GM19099 (cell line): ENCODE data around the gene TMEFF2.

Experiments
- POLR2A ChIP-seq: IDR thresholded peaks from 3 replicates; pipeline ENCODE4 v1.6.1; 2011; ENCODE audit warnings: low read depth; ENCODE audit not compliant: insufficient read length; ENCODE audit errors: extremely low read depth

TMEFF2 gene

DNA sequence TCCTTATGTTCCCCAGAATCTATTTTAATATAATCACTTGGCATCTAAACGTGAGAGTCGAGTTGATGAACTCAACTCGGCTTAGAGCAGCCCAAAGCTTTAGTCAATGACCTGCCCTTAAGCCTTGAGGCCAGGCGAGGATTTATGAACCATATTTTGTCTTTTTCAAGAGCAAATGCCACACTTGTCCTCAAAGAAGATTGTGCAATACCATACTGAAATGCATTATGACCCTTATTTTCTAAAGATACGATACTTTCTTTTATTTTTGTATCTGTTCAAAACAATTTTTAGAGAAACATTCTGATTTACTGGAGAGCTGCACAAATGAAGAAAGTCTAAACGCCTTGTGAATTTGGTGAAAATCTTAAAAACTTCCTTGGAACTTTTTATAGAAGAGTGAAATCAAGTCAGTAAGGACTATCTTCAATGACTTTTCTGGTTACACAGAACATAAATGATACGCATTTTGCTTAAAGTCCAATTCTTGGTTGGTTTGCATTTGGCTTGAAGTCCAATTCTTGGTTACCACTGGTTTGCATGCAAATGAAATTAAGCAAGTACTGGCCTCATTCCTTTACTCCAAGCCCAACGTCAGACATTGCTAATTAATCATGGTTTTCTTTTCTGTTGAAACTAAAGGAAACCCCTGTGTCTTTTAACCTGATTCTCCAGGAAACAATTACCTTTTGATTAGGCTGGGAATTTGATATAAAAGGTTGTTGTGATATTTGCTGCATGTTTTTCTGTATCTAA, 242.0 kb downstream of the TMEFF2 start:
- no peak for TF ChIP-seq POLR2A

GRCh38 chr2:191951832-191952231, 242.9 kb downstream of the TMEFF2 start:
- no peak for TF ChIP-seq POLR2A

- TF ChIP-seq POLR2A, result no peak
These were observed 243.4 kb downstream of the TMEFF2 start for GRCh38 chr2:191951376-191951775.

DNA sequence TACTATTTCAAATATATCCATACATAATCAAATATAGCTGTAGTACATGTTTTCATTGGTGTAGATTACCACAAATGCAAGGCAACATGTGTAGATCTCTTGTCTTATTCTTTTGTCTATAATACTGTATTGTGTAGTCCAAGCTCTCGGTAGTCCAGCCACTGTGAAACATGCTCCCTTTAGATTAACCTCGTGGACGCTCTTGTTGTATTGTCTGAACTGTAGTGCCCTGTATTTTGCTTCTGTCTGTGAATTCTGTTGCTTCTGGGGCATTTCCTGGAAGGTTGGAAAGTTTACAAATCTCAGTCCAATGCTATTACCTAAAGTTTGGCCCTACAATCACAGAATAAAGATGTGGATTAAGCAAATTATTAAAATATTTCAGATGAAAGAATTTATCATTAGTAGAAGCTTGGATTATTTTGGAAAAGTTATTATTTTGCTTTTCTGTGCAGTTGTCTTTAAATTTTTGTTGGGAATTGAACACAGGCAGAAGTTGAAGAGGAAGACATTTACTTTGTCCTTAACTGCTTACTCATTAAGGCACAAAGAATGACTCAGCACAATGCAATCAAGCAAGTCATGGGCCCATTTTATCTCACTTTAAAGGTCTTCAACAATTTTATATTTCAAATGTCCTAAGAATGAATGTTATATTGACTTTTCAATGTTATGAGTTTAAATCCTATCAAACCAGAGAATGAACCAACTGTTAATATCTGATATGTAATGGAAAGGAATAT, 244.4 kb downstream of the TMEFF2 start:
- no peak for TF ChIP-seq POLR2A

- TF ChIP-seq POLR2A, result no peak
These were observed 247.5 kb downstream of the TMEFF2 start for GRCh38 chr2:191947235-191947634.

GRCh38 chr2:191946471-191947182, 248.1 kb downstream of the TMEFF2 start:
- no peak for TF ChIP-seq POLR2A

- no peak for TF ChIP-seq POLR2A
These were observed 249.1 kb downstream of the TMEFF2 start for GRCh38 chr2:191945623-191946022.

DNA sequence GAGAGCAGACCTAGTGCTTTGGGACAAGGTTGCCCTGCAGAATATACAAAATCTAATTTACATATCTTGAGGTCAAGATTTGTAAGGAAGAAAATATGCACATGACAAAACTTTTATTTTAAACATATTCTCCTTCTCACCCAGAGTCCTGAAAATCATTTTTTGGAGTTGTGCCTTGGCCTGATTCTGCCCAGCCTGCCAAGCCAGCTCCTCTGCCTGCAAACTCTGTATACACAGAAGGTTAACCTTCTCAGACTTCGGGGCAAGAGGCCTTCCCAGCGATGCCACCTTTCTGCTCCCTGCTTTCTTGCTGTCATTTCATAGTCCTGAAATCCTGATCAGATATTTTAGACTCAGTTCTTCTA, 252.0 kb downstream of the TMEFF2 start:
- no peak for TF ChIP-seq POLR2A

DNA sequence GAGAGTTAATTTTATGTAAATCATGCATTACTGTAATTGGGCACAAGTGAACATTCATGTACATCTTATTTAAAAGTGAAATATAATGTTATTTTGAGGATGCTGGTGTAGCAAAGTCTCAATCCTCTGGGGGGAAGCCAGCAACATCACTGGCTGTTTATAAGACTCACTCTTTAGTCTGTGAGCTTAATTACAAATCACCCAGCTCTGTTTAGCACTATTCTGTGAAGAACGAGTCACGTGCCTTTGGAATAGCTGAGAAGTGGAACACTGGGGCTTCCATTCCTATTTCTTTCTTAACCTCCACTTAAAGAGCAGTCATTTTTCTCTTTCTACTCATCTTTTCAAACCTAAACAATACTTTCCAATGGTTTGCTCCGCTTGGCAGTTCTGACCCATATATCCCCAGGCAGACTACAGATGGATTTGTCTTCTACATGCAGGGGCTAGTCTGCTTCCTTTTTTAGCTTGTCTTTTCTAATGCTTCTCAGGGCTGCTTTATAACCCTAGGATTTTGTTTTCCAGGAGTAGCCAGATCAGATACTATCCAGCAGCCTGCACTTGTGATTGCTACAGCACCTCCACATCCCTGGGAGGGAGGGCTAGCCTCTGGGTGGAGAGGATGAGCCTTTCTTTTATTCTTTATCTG, 252.5 kb downstream of the TMEFF2 start:
- no peak for TF ChIP-seq POLR2A

DNA sequence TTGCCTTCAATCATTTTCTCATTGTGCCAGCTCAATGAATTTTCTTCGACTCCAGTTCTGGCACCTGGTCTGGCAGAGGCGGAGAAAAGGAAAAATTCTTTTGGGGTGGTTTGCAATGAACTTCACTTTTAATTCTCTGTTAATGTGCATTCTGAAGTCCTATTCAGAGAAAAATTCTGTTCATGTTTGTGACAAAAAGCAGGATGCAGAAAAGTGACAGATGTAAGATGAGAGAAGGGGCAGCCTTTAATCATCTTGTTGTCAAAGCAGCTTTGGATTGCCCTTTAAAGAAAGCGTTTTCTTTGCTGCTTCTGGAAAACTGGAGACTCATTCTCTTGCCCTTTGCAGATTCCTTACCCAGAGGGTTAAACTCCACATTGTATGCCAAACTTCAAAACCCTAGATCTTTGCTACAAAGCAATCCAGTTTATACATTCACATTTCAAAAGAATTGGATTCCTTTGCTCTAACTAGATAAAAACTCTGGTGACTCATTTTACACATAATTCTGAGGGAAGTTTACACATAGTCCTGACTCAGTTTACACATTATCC, 253.3 kb downstream of the TMEFF2 start:
- TF ChIP-seq POLR2A, result no peak

DNA sequence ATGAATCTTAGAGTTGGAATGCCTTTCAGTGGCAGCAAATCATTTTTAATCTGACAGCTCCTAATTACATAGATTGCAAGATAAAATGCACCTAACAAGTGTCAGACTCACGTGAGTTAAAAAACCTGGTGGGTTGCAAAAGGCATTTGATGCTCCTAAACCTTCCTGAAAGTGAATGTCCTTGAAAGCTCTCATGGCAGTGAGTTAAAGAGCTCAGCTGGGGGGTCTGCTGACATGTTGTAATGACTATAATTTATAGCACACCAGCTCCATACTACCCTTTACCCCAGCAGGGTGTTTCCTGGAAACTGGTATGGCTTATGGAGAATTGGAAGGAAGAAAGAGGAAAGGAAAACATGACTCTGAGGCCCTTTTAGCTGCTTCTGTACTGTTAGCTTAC, 256.0 kb downstream of the TMEFF2 start:
- TF ChIP-seq POLR2A, result no peak

- TF ChIP-seq POLR2A, result no peak
These were observed 257.8 kb downstream of the TMEFF2 start for GRCh38 chr2:191936882-191937405.

DNA sequence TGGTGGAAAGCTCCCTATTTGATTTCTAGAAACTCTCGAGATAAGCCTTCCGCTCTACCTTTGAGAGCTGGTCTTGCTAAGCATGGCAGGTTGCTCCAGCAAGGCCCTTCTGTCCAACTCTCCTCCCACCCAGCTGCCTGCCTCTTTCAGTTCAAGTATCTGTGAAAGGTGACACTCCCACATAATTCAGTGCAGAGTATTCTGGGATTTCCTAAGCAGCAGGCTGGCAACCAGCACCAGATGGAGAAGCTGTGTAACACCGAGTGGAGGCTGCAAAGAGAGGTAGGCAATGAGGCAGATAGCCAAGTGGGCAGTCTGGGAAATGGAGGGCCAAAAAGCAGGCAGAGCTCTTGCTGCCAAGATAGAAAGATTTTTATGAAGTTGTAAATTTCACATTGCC, 259.5 kb downstream of the TMEFF2 start:
- TF ChIP-seq POLR2A, result no peak

- no peak for TF ChIP-seq POLR2A
These were observed 261.2 kb downstream of the TMEFF2 start for GRCh38 chr2:191933307-191934105.
